ENCODE results near the gene ATXN1. TPM values are rescaled to one million over a fixed set of nuclear protein-coding genes. Genes with fewer than 3 reads are reported as not detected.
A peak's percentile ranks its signal among the peaks of the same experiment; 100 is the strongest.

ATXN1 gene
- total RNA-seq, 1 experiment from 2014 or later: 20.8 TPM

DNA sequence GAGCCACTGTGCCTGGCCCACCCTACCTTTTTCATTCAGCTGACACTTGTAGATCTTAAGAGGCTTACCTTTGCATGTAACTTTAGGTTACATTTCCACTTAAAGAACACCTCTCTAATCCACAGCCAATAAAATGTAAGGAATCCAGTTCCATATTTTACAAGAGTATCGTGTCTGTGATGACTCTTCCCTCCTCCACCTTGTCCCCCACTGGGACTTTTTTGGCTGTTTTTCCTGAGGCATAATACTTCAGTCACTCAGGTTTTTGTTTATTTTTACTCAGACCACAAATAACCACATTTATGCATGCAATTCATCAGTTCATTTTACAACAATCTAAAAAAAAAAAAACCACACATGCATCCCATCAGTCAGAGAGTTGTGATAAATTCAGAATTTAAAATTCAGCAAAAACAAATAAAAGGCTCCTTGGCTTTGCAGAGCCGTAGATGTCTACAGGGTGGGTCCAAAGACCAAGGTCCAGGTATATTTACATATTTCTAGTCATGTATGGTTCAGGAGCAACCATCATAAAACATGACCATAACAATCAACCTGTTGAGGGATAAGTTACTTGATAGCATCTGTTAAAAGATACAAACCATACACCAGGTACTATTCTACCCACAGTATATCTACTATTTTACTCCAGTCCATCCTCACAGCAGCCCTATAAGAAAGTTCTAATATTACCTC, 9.9 kb downstream of the ATXN1 start:
- peaks cover 59% of the 10 kb centered on the region for H3K4me1 ChIP-seq (replicated peaks)
- H3K27ac ChIP-seq: peak overlapping the region; percentile 89
- peaks cover 25% of the 10 kb centered on the region for H3K36me3 ChIP-seq
- H3K27me3 ChIP-seq (replicated peaks): no peaks in the 10 kb centered on the region
- H3K9me3 ChIP-seq (replicated peaks): no peaks in the 10 kb centered on the region
- DNase-seq (ENCODE audit: low read depth in 1 of 2, low spot score in 2 of 2): peak; percentile 62 to 88
- H3K4me3 ChIP-seq: no peak overlapping the region

GRCh38 chr6:16750566-16750965, 10.7 kb downstream of the ATXN1 start:
- Histone ChIP-seq H3K36me3 (peaks cover 31% of the 10 kb centered on the region), H3K4me1 (replicated peaks) (peaks cover 62% of the 10 kb centered on the region), H3K9me3 (replicated peaks) (no peaks in the 10 kb centered on the region), H3K27me3 (replicated peaks) (no peaks in the 10 kb centered on the region), H3K4me3 (no peak overlapping the region), H3K27ac (peak overlapping the region; percentile 44; the same call in 1 of the 2 replicates)
- DNase-seq (ENCODE audit: low read depth in 1 of 2, low spot score in 2 of 2): no peak

- H3K4me1 ChIP-seq (replicated peaks): peaks cover 68% of the 10 kb centered on the region
- no peak overlapping the region for H3K4me3 ChIP-seq
- no peaks in the 10 kb centered on the region for H3K9me3 ChIP-seq (replicated peaks)
- H3K27me3 ChIP-seq (replicated peaks): no peaks in the 10 kb centered on the region
- H3K36me3 ChIP-seq: peaks cover 31% of the 10 kb centered on the region
- DNase-seq (ENCODE audit: low read depth in 1 of 2, low spot score in 2 of 2): no peak
- no peak overlapping the region for H3K27ac ChIP-seq
These were observed 11.5 kb downstream of the ATXN1 start for GRCh38 chr6:16749516-16750485.

- DNase-seq (ENCODE audit: low read depth in 1 of 2, low spot score in 2 of 2): no peak
- H3K4me3 ChIP-seq: no peak overlapping the region
- H3K9me3 ChIP-seq (replicated peaks): no peaks in the 10 kb centered on the region
- H3K36me3 ChIP-seq: peaks cover 30% of the 10 kb centered on the region
- H3K27me3 ChIP-seq (replicated peaks): no peaks in the 10 kb centered on the region
- no peak overlapping the region for H3K27ac ChIP-seq
- H3K4me1 ChIP-seq (replicated peaks): peaks cover 61% of the 10 kb centered on the region
These were observed 13.3 kb downstream of the ATXN1 start for GRCh38 chr6:16748025-16748319.

DNA sequence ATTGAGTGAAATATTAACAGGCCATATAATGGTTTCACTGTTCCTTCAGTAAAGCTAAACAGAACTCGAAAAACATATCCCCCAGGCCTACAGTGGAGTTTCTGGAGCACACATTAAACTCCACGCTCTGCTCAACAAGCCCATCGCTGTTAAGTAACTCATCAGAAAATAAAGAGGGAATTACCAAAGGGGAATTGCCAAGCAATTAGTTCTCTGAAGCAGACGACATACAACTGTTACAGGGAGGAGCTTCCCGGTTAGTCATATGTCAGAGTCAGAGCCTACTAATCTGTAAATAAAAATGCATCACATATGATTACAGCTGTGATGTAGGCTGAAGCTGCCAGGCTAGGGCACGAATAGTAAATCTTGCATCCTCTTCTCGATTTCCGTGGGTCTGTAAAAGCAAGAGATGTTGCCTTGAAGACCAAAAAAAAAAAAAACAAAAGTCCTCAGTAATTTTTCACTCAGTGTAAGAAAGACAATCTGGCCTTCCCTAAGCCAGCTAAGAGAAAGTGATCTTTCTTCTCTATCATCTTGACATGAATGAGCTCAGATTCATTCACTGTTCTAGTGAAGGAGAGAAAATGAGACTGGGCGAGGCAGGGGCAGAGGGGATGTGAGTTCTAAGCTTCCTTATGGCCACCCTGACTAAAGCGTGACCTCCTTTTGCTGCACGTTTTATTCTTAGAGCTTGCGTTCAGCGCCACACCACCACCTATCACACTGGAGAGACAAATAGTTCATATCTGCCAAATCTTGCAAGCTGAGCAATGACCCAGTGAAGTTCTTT, 13.8 kb downstream of the ATXN1 start:
- DNase-seq (ENCODE audit: low read depth in 1 of 2, low spot score in 2 of 2): no peak
- Histone ChIP-seq H3K36me3 (peaks cover 28% of the 10 kb centered on the region), H3K4me1 (replicated peaks) (peaks cover 58% of the 10 kb centered on the region), H3K9me3 (replicated peaks) (no peaks in the 10 kb centered on the region), H3K4me3 (no peak overlapping the region), H3K27me3 (replicated peaks) (no peaks in the 10 kb centered on the region), H3K27ac (peak overlapping the region; percentile 34; the same call in 1 of the 2 replicates)

DNA sequence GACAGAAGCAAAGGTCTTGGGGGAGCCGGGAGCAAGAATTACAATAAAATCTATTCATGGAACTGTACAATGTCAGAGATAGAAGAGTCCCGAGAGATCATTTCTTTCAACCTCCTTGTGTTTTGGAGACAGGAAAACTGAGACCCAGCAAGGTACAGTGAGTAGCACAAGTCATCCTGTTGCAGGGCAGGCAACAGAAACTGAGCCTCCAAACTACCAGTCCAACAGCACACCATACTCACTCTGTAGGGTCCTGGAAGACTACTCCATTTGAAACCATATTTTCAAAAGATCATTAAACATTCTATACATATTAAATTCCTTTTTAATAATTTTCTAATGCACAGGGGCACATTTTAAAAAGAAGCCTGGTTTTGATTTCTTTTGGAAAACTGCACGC, 14.4 kb downstream of the ATXN1 start:
- DNase-seq (ENCODE audit: low read depth in 1 of 2, low spot score in 2 of 2): no peak
- Histone ChIP-seq H3K4me3 (no peak overlapping the region), H3K36me3 (peaks cover 28% of the 10 kb centered on the region), H3K27ac (peak overlapping the region; percentile 34; the same call in 1 of the 2 replicates), H3K9me3 (replicated peaks) (no peaks in the 10 kb centered on the region), H3K27me3 (replicated peaks) (no peaks in the 10 kb centered on the region), H3K4me1 (replicated peaks) (peaks cover 58% of the 10 kb centered on the region)

DNA sequence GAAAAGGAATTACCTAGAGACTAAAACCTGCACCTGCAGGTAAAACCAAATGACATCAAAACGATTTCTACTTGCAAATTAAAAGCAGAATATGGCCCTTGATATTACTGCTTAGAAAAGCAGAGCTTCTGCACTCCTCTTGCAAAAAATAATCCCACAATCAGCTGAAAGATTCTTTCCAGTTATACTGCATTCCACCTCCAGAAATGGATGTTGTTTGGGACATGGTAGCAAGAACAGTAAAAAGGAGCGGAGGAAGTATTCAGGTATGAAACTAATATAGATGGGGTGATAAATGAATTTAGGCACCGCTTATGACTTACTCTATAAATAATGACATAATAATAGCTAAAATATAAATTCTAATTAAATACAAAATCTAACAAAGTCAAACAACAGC, 14.9 kb downstream of the ATXN1 start:
- H3K4me1 ChIP-seq (replicated peaks): peaks cover 58% of the 10 kb centered on the region
- no peak overlapping the region for H3K27ac ChIP-seq
- peaks cover 28% of the 10 kb centered on the region for H3K36me3 ChIP-seq
- H3K27me3 ChIP-seq (replicated peaks): no peaks in the 10 kb centered on the region
- H3K4me3 ChIP-seq: no peak overlapping the region
- no peak for DNase-seq (ENCODE audit: low read depth in 1 of 2, low spot score in 2 of 2)
- H3K9me3 ChIP-seq (replicated peaks): no peaks in the 10 kb centered on the region

GRCh38 chr6:16743664-16744210, 17.5 kb downstream of the ATXN1 start:
- H3K36me3 ChIP-seq: peaks cover 25% of the 10 kb centered on the region
- H3K4me3 ChIP-seq: no peak overlapping the region
- no peak overlapping the region for H3K27ac ChIP-seq
- peaks cover 64% of the 10 kb centered on the region for H3K4me1 ChIP-seq (replicated peaks)
- H3K9me3 ChIP-seq (replicated peaks): no peaks in the 10 kb centered on the region
- DNase-seq (ENCODE audit: low read depth in 1 of 2, low spot score in 2 of 2): no peak
- no peaks in the 10 kb centered on the region for H3K27me3 ChIP-seq (replicated peaks)

DNA sequence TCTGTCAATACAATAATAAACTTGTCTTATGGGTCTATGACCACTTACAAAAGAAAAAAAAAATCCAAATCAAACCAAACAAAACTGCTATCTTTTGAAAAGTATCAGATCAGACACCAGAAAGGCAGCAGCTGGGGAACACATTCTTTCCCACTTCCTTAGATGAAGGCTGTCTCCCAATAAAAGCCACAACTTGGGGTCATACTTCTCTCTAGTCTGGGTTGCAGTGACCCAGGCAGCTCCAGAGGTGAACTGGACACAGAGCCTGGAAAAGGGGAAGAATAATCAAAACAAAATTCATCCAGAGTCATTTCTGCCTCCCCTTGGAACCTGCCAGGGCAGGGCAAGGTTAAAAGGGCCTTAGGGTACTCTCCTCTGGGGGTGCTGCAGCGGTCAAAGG, 19.1 kb downstream of the ATXN1 start:
- H3K36me3 ChIP-seq: peaks cover 21% of the 10 kb centered on the region
- no peak for DNase-seq (ENCODE audit: low read depth in 1 of 2, low spot score in 2 of 2)
- no peak overlapping the region; the same call in 1 of the 2 replicates for H3K27ac ChIP-seq
- H3K4me3 ChIP-seq: no peak overlapping the region
- H3K9me3 ChIP-seq (replicated peaks): no peaks in the 10 kb centered on the region
- H3K4me1 ChIP-seq (replicated peaks): peaks cover 67% of the 10 kb centered on the region
- H3K27me3 ChIP-seq (replicated peaks): no peaks in the 10 kb centered on the region

DNA sequence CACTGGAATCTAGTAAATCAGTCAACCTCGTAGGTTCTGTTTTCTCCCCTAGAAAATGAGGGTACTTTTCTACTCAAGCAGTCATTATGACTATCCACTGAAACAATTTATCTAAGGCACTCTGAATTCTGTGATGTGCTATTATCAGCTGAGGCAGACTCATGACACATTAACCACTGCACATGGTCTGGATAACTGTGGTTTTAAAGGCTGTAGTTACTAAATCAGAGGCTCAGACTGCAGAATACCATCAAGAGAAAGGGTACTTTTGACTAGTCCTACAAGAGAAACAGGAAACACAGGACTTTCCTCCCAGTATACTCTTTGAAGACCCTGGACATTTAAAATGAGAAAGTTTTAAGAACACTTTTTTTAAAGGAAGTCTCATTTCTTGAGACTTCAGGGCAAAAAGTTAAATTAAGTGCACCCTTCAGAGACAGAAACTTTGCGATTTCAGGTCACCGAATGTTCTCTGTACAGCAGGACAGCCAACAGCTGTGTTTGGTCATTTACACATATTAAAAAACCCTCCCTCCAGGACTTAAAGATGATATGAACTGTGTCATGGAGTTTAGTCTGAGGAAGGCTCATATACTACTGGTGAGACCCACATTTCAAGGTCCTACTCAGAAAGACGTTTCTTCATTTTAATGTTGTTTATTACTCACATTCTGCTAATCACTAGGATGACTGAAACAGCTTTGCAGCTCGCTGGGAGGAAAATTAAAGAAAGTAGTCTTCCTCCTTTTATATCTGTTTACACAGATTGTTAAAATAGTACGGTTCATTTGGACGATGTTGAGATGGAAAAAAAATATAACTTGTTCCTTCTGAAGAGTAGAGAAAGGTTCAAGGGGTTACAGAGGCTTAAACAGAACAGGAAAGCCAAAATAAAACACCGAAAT, 19.9 kb downstream of the ATXN1 start:
- Histone ChIP-seq H3K4me3 (no peak overlapping the region), H3K27me3 (replicated peaks) (no peaks in the 10 kb centered on the region), H3K27ac (peak overlapping the region; percentile 63), H3K36me3 (peaks cover 19% of the 10 kb centered on the region), H3K4me1 (replicated peaks) (peaks cover 70% of the 10 kb centered on the region), H3K9me3 (replicated peaks) (no peaks in the 10 kb centered on the region)
- peak; percentile 63 to 89 for DNase-seq (ENCODE audit: low read depth in 1 of 2, low spot score in 2 of 2)

DNA sequence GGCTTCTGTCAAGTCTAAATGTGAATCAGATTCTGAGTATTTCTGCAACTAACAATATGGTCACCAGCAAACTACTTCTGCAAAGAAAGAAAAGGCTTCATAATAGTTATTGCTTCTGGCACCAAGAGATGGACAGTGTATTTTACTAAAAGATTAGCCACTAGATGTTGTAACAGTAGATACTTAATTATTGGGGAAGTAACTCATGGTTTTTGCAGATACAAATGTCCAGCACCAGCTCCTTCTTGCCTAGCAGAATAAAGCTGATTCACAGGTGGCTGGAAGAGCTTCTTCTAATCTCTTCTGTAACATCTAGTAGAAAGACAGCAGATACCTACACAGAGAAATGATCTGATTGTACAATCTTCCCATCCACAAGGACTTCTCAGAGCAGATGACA, 21.2 kb downstream of the ATXN1 start:
- H3K27ac ChIP-seq: peak overlapping the region; percentile 63
- H3K9me3 ChIP-seq (replicated peaks): no peaks in the 10 kb centered on the region
- H3K27me3 ChIP-seq (replicated peaks): no peaks in the 10 kb centered on the region
- DNase-seq (ENCODE audit: low read depth in 1 of 2, low spot score in 2 of 2): no peak
- H3K4me3 ChIP-seq: no peak overlapping the region
- peaks cover 63% of the 10 kb centered on the region for H3K4me1 ChIP-seq (replicated peaks)
- peaks cover 16% of the 10 kb centered on the region; the same call in 1 of the 2 replicates for H3K36me3 ChIP-seq

- DNase-seq (ENCODE audit: low read depth in 1 of 2, low spot score in 2 of 2): peak in 1 of 2 experiments; percentile 47
- H3K4me3 ChIP-seq: no peak overlapping the region
- H3K9me3 ChIP-seq (replicated peaks): no peaks in the 10 kb centered on the region
- peaks cover 16% of the 10 kb centered on the region; the same call in 1 of the 2 replicates for H3K36me3 ChIP-seq
- H3K27me3 ChIP-seq (replicated peaks): no peaks in the 10 kb centered on the region
- H3K4me1 ChIP-seq (replicated peaks): peaks cover 62% of the 10 kb centered on the region
- peak overlapping the region; percentile 63 for H3K27ac ChIP-seq
These were observed 21.9 kb downstream of the ATXN1 start for GRCh38 chr6:16739329-16739801.

Data from SJSA1 (cell line).